Measurements from ENCODE around the gene GABARAPL1.

Gene GABARAPL1

GRCh38 chr12:10218021-10218420 lies 5.3 kb downstream of the GABARAPL1 start:
- Histone ChIP-seq H3K27ac (ENCODE audit: extremely low read depth, low read depth, low read length) (no peak overlapping the region), H3K36me3 (ENCODE audit: control insufficient read depth in 2 of 2, insufficient read depth in 1 of 2, low read length in 2 of 2) (peaks cover 20 to 53% of the 10 kb centered on the region in 2 experiments), H3K9me3 (ENCODE audit: control insufficient read depth, insufficient read depth, low read depth, low read length) (no peaks in the 10 kb centered on the region), H3K4me1 (ENCODE audit: control insufficient read depth, insufficient read depth, low read length) (peaks cover 6% of the 10 kb centered on the region), H3K4me3 (ENCODE audit: low read depth, low read length) (no peak overlapping the region)
- ChIA-PET POLR2A (no interaction called here), CTCF (no interaction called here)
- no peak for TF ChIP-seq ZNF777 (tag by site-specific recombination; IDR thresholded peaks at IDR 0.05; ENCODE audit: borderline replicate concordance)
- no peak for TF ChIP-seq ZNF791 (tag by site-specific recombination; IDR thresholded peaks at IDR 0.05)
- no peak for TF ChIP-seq ZNF362 (tag by site-specific recombination; IDR thresholded peaks at IDR 0.05)
- TF ChIP-seq SCRT2 (tag by site-specific recombination; IDR thresholded peaks at IDR 0.05) = no peak
- TF ChIP-seq ZNF530 (tag by site-specific recombination; IDR thresholded peaks at IDR 0.05; ENCODE audit: low read depth) = no peak
- no peak for TF ChIP-seq ZNF510 (tag by site-specific recombination; IDR thresholded peaks at IDR 0.05; ENCODE audit: insufficient replicate concordance)
- no peak for TF ChIP-seq ZNF610 (tag by site-specific recombination; IDR thresholded peaks at IDR 0.05; ENCODE audit: borderline replicate concordance)
- no peak for TF ChIP-seq ZBTB17 (tag by site-specific recombination; IDR thresholded peaks at IDR 0.05)
- TF ChIP-seq GFI1B (tag by site-specific recombination; IDR thresholded peaks at IDR 0.05) = no peak
- TF ChIP-seq ZNF19 (tag by site-specific recombination; IDR thresholded peaks at IDR 0.05; ENCODE audit: low read depth) = no peak
- TF ChIP-seq, protein P1, sequence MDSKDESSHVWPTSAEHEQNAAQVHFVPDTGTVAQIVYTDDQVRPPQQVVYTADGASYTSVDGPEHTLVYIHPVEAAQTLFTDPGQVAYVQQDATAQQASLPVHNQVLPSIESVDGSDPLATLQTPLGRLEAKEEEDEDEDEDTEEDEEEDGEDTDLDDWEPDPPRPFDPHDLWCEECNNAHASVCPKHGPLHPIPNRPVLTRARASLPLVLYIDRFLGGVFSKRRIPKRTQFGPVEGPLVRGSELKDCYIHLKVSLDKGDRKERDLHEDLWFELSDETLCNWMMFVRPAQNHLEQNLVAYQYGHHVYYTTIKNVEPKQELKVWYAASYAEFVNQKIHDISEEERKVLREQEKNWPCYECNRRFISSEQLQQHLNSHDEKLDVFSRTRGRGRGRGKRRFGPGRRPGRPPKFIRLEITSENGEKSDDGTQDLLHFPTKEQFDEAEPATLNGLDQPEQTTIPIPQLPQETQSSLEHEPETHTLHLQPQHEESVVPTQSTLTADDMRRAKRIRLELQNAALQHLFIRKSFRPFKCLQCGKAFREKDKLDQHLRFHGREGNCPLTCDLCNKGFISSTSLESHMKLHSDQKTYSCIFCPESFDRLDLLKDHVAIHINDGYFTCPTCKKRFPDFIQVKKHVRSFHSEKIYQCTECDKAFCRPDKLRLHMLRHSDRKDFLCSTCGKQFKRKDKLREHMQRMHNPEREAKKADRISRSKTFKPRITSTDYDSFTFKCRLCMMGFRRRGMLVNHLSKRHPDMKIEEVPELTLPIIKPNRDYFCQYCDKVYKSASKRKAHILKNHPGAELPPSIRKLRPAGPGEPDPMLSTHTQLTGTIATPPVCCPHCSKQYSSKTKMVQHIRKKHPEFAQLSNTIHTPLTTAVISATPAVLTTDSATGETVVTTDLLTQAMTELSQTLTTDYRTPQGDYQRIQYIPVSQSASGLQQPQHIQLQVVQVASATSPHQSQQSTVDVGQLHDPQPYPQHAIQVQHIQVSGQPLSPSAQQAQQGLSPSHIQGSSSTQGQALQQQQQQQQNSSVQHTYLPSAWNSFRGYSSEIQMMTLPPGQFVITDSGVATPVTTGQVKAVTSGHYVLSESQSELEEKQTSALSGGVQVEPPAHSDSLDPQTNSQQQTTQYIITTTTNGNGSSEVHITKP (tag by site-specific recombination; IDR thresholded peaks at IDR 0.05) = no peak

DNA sequence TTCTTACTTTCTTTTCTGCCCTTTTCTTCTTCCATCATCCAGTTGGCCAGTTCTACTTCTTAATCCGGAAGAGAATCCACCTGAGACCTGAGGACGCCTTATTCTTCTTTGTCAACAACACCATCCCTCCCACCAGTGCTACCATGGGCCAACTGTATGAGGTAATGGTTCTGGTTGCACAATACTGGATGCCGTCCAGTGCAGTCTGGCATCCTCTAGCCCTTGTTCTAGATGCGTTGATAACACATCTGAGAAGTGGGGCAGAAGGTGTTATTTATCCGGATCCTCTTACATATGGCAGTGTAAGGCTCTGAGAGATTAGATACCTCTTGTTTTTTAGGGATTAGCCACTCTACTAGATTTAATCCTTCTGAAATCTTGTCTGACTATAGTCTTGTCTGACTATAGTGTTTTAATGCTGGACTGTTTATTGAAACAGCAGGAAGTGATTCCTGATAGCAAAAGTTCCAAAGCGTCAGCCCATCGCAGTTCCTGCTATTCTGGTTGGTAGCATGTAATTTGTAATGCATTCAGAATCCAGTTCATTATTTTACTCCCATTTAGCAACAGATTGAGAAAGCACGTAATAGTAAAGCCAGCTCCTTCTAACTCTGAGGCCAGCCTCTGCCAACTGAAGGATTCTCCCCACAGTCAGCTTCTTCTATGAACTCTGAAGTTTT lies 7.9 kb downstream of the GABARAPL1 start:
- H3K36me3 ChIP-seq (ENCODE audit: control insufficient read depth in 2 of 2, insufficient read depth in 1 of 2, low read length in 2 of 2) = peaks cover 24 to 67% of the 10 kb centered on the region in 2 experiments
- no peaks in the 10 kb centered on the region for H3K4me1 ChIP-seq (ENCODE audit: control insufficient read depth, insufficient read depth, low read length)
- no peaks in the 10 kb centered on the region for H3K9me3 ChIP-seq (ENCODE audit: control insufficient read depth, insufficient read depth, low read depth, low read length)
- no peak overlapping the region for H3K27ac ChIP-seq (ENCODE audit: extremely low read depth, low read depth, low read length)
- CTCF ChIA-PET = interaction anchor here (0.5 kb wide), 1 partner anchor 482 kb away, joined by 4 read pairs; no protein-coding TSS in a partner anchor
- no peak overlapping the region for H3K4me3 ChIP-seq (ENCODE audit: low read depth, low read length)
- POLR2A ChIA-PET = no interaction called here
- TF ChIP-seq, protein P2, sequence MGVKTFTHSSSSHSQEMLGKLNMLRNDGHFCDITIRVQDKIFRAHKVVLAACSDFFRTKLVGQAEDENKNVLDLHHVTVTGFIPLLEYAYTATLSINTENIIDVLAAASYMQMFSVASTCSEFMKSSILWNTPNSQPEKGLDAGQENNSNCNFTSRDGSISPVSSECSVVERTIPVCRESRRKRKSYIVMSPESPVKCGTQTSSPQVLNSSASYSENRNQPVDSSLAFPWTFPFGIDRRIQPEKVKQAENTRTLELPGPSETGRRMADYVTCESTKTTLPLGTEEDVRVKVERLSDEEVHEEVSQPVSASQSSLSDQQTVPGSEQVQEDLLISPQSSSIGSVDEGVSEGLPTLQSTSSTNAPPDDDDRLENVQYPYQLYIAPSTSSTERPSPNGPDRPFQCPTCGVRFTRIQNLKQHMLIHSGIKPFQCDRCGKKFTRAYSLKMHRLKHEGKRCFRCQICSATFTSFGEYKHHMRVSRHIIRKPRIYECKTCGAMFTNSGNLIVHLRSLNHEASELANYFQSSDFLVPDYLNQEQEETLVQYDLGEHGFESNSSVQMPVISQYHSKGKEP (tag by site-specific recombination; IDR thresholded peaks at IDR 0.05) = no peak
- TF ChIP-seq ZNF266 (tag by site-specific recombination; IDR thresholded peaks at IDR 0.05; ENCODE audit: low read depth) (no peak), ZNF664 (tag by site-specific recombination; IDR thresholded peaks at IDR 0.05) (no peak)
- TF ChIP-seq, protein P3, sequence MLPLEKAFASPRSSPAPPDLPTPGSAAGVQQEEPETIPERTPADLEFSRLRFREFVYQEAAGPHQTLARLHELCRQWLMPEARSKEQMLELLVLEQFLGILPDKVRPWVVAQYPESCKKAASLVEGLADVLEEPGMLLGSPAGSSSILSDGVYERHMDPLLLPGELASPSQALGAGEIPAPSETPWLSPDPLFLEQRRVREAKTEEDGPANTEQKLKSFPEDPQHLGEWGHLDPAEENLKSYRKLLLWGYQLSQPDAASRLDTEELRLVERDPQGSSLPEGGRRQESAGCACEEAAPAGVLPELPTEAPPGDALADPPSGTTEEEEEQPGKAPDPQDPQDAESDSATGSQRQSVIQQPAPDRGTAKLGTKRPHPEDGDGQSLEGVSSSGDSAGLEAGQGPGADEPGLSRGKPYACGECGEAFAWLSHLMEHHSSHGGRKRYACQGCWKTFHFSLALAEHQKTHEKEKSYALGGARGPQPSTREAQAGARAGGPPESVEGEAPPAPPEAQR (tag by site-specific recombination; IDR thresholded peaks at IDR 0.05) = no peak

Data from HEK293 (cell line).